ENCODE measurements around the gene IGFLR1.

DNA sequence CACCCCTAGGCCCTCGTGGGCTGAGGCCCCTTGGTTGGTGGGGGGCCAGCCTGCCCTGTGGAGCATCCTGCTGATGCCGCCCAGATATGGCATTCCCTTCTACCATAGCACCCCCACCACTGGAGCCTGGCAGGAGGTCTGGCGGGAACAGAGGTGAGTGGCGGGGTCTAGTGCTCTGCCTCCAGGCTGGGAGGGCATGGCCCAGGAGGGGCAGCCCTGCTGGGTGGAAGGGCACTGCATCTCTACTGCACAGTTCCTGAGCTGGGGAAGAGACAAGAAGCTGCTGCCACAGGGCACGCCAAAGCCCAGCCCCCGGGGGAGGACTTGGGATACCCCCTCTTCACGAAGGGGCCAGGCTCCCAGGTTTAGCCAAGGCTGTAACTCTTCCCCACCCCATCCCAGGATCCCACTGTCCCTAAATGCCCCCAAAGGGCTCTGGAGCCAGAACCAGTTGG lies 26.9 kb downstream of the IGFLR1 start:
- TF ChIP-seq POLR2AphosphoS5 (IDR thresholded peaks at IDR 0.05) (no peak), EP300 (IDR thresholded peaks at IDR 0.05) (no peak), POLR2A (IDR thresholded peaks at IDR 0.05) (no peak)
- TF ChIP-seq, protein P1, sequence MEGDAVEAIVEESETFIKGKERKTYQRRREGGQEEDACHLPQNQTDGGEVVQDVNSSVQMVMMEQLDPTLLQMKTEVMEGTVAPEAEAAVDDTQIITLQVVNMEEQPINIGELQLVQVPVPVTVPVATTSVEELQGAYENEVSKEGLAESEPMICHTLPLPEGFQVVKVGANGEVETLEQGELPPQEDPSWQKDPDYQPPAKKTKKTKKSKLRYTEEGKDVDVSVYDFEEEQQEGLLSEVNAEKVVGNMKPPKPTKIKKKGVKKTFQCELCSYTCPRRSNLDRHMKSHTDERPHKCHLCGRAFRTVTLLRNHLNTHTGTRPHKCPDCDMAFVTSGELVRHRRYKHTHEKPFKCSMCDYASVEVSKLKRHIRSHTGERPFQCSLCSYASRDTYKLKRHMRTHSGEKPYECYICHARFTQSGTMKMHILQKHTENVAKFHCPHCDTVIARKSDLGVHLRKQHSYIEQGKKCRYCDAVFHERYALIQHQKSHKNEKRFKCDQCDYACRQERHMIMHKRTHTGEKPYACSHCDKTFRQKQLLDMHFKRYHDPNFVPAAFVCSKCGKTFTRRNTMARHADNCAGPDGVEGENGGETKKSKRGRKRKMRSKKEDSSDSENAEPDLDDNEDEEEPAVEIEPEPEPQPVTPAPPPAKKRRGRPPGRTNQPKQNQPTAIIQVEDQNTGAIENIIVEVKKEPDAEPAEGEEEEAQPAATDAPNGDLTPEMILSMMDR (IDR thresholded peaks at IDR 0.05) = no peak
